ENCODE results near the gene PROX1.

DNA sequence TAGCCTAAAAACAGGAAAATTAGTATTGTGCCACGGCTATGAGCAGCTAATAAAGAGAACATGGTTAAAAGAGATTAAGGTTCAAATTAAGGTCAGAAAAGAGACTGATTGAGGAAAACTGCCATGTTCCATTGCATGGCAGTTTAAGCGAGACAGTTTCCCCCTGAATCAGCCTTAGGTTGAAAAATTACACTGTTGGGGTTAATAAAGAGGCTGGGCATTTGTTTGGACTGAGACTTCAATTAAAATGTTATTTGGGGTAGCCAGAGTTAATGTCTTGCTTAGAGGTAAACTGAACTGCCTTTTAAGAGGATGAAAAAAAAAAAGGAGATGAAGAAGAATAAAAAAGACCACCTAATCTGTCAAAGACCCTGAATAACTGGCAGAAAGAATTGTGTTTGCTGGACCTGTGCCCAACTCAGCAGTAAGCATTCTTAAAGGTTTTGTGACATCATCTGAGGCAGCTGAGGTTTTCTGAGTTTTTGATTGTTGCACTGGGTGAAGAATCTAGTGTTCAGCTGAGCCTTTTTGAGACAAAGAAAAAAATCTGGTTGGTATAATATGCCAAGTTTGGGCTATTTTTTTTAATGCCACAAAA is 17.7 kb upstream of the PROX1 start:
- TF ChIP-seq FOXK2 (IDR thresholded peaks at IDR 0.05) (no peak), SUZ12 (IDR thresholded peaks at IDR 0.05) (no peak), NFRKB (IDR thresholded peaks at IDR 0.05) (no peak), SP1 (IDR thresholded peaks at IDR 0.05) (no peak), HDGF (IDR thresholded peaks at IDR 0.05; ENCODE audit: borderline replicate concordance) (no peak), ARNT (IDR thresholded peaks at IDR 0.05) (no peak), LEF1 (IDR thresholded peaks at IDR 0.05; ENCODE audit: borderline replicate concordance) (no peak)

All from HEK293T (cell line).